NOMO-1 treated with DMSO at 0.1 percent for 48 hours (cell line): ENCODE data around the gene KRT32.
"Not testable (repeated sequence)": the region's sequence is repeated elsewhere in the genome, so short reads cannot be mapped to it uniquely, and the experiment has no call there.

ENCODE experiments used
- DNase-seq: peaks from one replicate; lab custom pipeline; 2025; ENCODE audit not compliant: unreplicated experiment; lab: John Stamatoyannopoulos, UW

Gene KRT32

GRCh38 chr17:41430376-41430775 lies 36.8 kb downstream of the KRT32 start:
- not testable (repeated sequence) for DNase-seq

- DNase-seq = no peak
Measured at GRCh38 chr17:41429667-41430066, 37.5 kb downstream of the KRT32 start.

DNA sequence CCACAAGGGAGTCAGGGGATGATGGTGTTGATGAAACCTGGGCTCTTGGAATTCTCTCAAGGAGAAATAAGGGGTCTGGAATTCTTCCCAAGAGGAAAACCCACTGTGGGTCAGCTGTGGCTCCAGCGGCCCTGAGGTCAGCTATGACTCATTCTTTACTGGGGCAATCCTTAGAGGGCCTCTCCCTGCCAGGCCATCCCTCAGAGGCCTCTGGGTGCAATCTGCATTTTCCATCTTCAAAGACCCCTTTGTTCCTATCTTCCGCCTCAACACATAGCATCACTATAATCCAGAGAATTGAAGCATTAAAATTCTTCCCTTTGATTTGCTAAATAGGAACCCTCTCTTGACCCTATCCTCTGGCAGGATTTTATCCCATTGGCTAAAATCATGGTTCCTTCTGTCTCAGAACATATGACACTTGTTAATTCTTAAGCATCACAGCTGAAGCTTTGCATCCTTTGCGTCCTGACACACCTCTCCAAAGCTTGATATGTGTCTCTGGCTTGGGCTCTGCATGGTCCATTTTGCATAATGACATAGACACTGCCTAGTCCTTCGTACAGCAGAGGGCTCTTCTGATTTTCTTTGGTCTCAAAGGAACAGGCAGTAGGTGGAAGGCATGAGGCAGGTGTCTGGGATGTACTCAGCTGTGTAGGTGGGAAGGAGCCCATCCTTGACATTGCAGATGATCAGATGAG lies 38.4 kb downstream of the KRT32 start:
- no peak for DNase-seq

GRCh38 chr17:41424111-41424635 lies 43.0 kb downstream of the KRT32 start, which contains the start of gene KRT37:
Gene KRT37 (minus strand): TSS chr17:41424585. CDS start chr17:41424523, 62 bp downstream.
- DNase-seq = no peak

DNA sequence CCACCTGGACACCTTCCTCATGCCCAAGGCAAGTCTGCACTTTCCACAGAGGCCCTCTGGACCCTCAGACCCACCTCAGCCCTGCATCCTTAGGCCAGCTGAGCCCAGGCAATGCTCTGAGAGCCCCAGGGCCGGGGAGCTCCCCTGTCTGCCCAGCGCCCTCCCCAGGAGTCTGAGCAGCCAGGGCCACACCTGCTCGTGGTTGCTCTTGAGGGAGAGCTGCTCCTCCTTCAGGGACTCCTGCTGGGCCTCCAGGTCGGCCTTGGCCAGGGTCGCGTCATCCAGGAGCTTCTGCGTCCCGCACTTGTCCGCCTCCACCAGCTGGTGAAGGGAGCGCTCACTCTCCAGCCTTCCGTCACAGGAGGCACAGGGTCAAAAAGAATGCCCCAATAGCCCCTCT lies 44.6 kb downstream of the KRT32 start:
- DNase-seq = not testable (repeated sequence)

DNA sequence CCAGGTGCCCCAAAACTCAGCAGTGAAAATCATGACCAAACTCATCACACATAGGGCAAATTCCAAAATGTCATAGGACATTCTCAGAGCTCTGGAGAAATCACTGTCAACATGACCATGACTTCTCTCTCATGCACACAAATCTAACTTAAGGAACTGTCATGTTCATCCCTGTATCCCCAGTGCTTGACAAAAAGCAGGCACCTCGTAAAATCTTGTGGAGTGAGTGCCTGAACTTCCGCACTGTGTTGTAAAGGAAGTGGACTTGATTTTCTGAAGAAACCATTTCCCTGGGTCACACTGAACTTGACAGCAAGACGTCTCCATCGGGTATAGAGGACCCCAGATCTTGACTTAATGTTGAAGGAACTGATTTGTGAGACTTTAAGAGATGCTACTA lies 45.6 kb downstream of the KRT32 start:
- no peak for DNase-seq

- no peak for DNase-seq
Measured at GRCh38 chr17:41421116-41421515, 46.1 kb downstream of the KRT32 start.

DNA sequence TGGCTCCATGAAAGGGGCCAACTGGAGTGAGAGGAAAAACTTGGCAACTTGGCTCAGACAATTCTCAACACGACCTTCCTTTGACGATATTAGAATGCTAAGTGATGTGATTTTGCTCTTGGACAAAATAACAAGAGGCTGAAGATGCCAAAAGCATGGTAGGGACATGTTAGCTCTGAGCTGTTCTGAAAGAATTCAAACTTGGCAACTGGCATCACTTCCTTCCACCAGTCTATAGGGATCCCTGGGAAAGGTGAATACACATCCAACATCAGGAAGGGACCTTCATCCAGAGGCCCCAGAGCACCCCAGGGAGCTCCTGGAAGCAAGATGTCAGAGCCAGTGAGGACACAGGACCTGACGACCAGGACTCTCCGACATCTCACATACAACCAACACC lies 47.1 kb downstream of the KRT32 start:
- no peak for DNase-seq

- no peak for DNase-seq
Measured at GRCh38 chr17:41419716-41420115, 47.5 kb downstream of the KRT32 start.

- DNase-seq = no peak
Measured at GRCh38 chr17:41418116-41418860, 48.9 kb downstream of the KRT32 start.

GRCh38 chr17:41417576-41418015 lies 49.6 kb downstream of the KRT32 start:
- DNase-seq = peak; percentile 45

- no peak for DNase-seq
Measured at GRCh38 chr17:41417127-41417526, 50.1 kb downstream of the KRT32 start.

DNA sequence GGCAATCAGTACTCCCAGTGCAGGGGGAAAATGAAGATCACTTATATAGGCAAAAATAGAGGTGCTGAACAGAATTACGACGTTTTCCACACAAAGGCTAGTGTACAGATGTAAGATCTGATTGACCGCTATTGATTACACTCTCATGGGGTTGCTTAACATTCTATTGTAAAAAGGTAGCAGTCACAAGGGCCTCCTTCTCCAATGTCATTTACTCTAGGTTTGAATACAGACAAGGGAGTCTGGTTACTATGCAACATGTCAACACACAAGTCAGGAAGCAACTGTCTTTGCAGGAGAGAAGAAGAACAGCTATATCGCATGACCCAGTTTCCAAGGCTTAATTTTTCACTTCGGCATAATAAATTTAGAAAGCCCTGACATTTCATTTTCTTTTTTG lies 50.7 kb downstream of the KRT32 start:
- DNase-seq = no peak

GRCh38 chr17:41415833-41416335 lies 51.3 kb downstream of the KRT32 start:
- no peak for DNase-seq

DNA sequence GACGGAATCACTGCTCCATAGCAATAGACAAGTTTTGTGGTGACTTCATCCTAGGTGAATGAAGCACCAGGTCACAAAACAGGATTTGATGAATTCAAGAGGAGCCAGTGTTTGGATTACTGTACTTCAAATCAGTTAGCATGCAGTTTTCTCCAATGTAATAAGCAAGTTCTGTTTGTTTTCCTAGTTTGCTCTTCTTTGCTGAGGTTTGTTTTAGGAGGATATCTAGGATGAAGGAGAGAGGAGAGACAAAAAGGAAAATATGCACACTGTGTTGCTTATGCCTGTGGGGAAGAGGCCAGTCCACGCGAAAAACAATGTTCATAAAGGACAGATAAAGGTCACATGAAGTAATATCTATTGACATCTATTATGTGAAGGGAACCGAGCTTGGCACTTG lies 51.8 kb downstream of the KRT32 start:
- DNase-seq = no peak

- DNase-seq = no peak
Measured at GRCh38 chr17:41413982-41414381, 53.2 kb downstream of the KRT32 start.

GRCh38 chr17:41413353-41413957 lies 53.7 kb downstream of the KRT32 start:
- no peak for DNase-seq

DNA sequence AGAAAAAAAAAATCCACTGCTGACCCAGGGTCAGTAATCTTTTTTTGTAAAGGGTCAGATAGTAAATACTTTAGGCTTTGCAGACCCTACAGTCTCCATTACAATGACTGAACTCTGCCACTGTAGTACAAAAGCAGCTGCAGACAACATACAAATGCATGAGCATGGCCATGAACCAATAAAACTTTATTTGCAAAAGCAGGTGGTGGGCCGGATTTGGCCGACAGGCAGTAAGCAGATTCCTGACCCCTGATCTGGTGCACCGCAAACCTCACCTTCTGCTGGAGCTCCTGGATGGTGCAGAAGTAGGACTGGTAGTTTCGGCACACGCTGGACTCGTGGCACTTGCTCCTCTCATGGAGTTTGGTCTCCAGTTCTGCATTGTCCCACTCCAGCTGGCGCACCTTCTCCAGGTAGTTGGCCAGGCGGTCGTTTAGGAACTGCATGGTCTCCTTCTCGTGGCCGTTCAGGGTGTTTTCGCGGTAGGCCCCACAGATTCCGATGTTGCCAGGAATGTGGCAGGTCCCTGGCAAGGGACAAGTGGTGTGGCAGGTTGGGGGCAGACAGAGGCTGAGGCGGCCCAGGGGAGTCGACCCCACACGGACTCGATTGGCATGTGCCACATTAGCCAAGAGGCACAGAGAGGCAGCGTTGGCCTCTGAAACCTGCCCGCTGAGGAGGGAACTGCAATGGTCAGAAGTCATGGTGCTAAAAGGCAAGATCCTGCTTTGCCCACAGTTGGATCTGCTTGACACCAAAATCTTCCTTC lies 55.9 kb downstream of the KRT32 start:
- DNase-seq = no peak
